Right lobe of liver (tissue), 4 donors: ENCODE data around the gene KIF12.

Experiments
- CTCF ChIP-seq, 4 donors: fragments of 200-600 bp in 3 of 4; fragments of 450-650 bp in 1 of 4; IDR thresholded peaks; one replicate each; pipeline versions ENCODE4 v1.5.1 to v1.8.0; 2016 to 2022; ENCODE audit warnings: antibody characterized with exemption in 4 of 4, mild to moderate bottlenecking in 2 of 4
- POLR2A ChIP-seq: fragments of 450-650 bp; IDR thresholded peaks from one replicate; pipeline ENCODE4 v1.6.1; 2017; ENCODE audit warnings: antibody characterized with exemption, mild to moderate bottlenecking
- donor health status: DM: no; HTN: no; CAD: no.
- donor health status: DM: no; HTN: no; CAD: no.
- donor health status: DM: no; HTN: yes; CAD: no.

GRCh38 chr9:114146735-114147134 is 47.6 kb upstream of the KIF12 start:
- TF ChIP-seq POLR2A: no peak
- no peak for TF ChIP-seq CTCF (IDR thresholded peaks at IDR 0.05)
